ENCODE data around the gene SLC5A8. TPM values are rescaled to one million over a fixed set of nuclear protein-coding genes. Genes with fewer than 3 reads are reported as not detected.

SLC5A8 gene
- total RNA-seq, 1 experiment from 2014 or later: not detected

- no peaks in the 10 kb centered on the region for H3K27me3 ChIP-seq (replicated peaks; ENCODE audit: insufficient read depth, low read depth, low read length, poor library complexity)
- H3K4me3 ChIP-seq (ENCODE audit: low read depth, low read length, poor library complexity, severe bottlenecking): no peak overlapping the region
- no peaks in the 10 kb centered on the region for H3K9me3 ChIP-seq (ENCODE audit: low read depth, low read length, poor library complexity, severe bottlenecking)
- no peak overlapping the region for H3K27ac ChIP-seq (ENCODE audit: low read depth, low read length, poor library complexity, severe bottlenecking)
- H3K36me3 ChIP-seq (ENCODE audit: insufficient read depth, low read length, poor library complexity, severe bottlenecking): no peaks in the 10 kb centered on the region
- DNase-seq (ENCODE audit: low spot score): no peak
- peaks cover 6% of the 10 kb centered on the region for H3K4me1 ChIP-seq (ENCODE audit: insufficient read depth, low read length, poor library complexity, severe bottlenecking)
- POLR2A ChIA-PET (ENCODE audit: low non-redundant PET): no interaction called here
- intact Hi-C loops (cut with micrococcal nuclease; ENCODE audit: unreplicated experiment): no loop called here
- BruUV-seq (replicated peaks): no TSS peak
- TF ChIP-seq CTCF (conservative IDR thresholded peaks at IDR 0.05; ENCODE audit: low read depth, low read length) (no peak), EZH2 (IDR thresholded peaks at IDR 0.05; ENCODE audit: borderline replicate concordance, low read depth, low read length, poor library complexity, severe bottlenecking) (no peak)
- CTCF ChIA-PET: no interaction called here
Observed at GRCh38 chr12:101200824-101201223, 9.2 kb downstream of the SLC5A8 start.

GRCh38 chr12:101200145-101200544 is 9.9 kb downstream of the SLC5A8 start:
- intact Hi-C loops (cut with micrococcal nuclease; ENCODE audit: unreplicated experiment): no loop called here
- H3K4me1 ChIP-seq (ENCODE audit: insufficient read depth, low read length, poor library complexity, severe bottlenecking): peaks cover 6% of the 10 kb centered on the region

GRCh38 chr12:101186291-101186690 is 23.7 kb downstream of the SLC5A8 start:
- TF ChIP-seq EZH2 (IDR thresholded peaks at IDR 0.05; ENCODE audit: borderline replicate concordance, low read depth, low read length, poor library complexity, severe bottlenecking): no peak
- TF ChIP-seq CTCF (conservative IDR thresholded peaks at IDR 0.05; ENCODE audit: low read depth, low read length): no peak
- ChIA-PET CTCF (no interaction called here), POLR2A (ENCODE audit: low non-redundant PET) (no interaction called here)
- H3K27ac ChIP-seq (ENCODE audit: low read depth, low read length, poor library complexity, severe bottlenecking): no peak overlapping the region
- intact Hi-C loops (cut with micrococcal nuclease; ENCODE audit: unreplicated experiment): no loop called here
- H3K4me3 ChIP-seq (ENCODE audit: low read depth, low read length, poor library complexity, severe bottlenecking): no peak overlapping the region
- H3K9me3 ChIP-seq (ENCODE audit: low read depth, low read length, poor library complexity, severe bottlenecking): no peaks in the 10 kb centered on the region
- no TSS peak for BruUV-seq (replicated peaks)
- no peaks in the 10 kb centered on the region for H3K36me3 ChIP-seq (ENCODE audit: insufficient read depth, low read length, poor library complexity, severe bottlenecking)
- no peak for DNase-seq (ENCODE audit: low spot score)
- peaks cover 3% of the 10 kb centered on the region for H3K4me1 ChIP-seq (ENCODE audit: insufficient read depth, low read length, poor library complexity, severe bottlenecking)
- H3K27me3 ChIP-seq (replicated peaks; ENCODE audit: insufficient read depth, low read depth, low read length, poor library complexity): no peaks in the 10 kb centered on the region

More at GRCh38 chr12:101200145-101200544, 9.9 kb downstream of the SLC5A8 start:
- Histone ChIP-seq H3K36me3 (ENCODE audit: insufficient read depth, low read length, poor library complexity, severe bottlenecking) (no peaks in the 10 kb centered on the region), H3K27ac (ENCODE audit: low read depth, low read length, poor library complexity, severe bottlenecking) (no peak overlapping the region), H3K4me3 (ENCODE audit: low read depth, low read length, poor library complexity, severe bottlenecking) (no peak overlapping the region), H3K27me3 (replicated peaks; ENCODE audit: insufficient read depth, low read depth, low read length, poor library complexity) (no peaks in the 10 kb centered on the region), H3K9me3 (ENCODE audit: low read depth, low read length, poor library complexity, severe bottlenecking) (no peaks in the 10 kb centered on the region)
- TF ChIP-seq CTCF (conservative IDR thresholded peaks at IDR 0.05; ENCODE audit: low read depth, low read length) (no peak), EZH2 (IDR thresholded peaks at IDR 0.05; ENCODE audit: borderline replicate concordance, low read depth, low read length, poor library complexity, severe bottlenecking) (no peak)
- no peak for DNase-seq (ENCODE audit: low spot score)
- POLR2A ChIA-PET (ENCODE audit: low non-redundant PET): no interaction called here
- BruUV-seq (replicated peaks): no TSS peak
- CTCF ChIA-PET: no interaction called here
